ENCODE data around the gene KPNA3.
A peak's percentile ranks its signal among the peaks of the same experiment; 100 is the strongest.
"Not testable (repeated sequence)": the region's sequence is repeated elsewhere in the genome, so short reads cannot be mapped to it uniquely, and the experiment has no call there.

The KPNA3 gene

GRCh38 chr13:49792550-49793324 lies at the start of gene KPNA3:
TSS of gene KPNA3 (minus strand) at chr13:49792682. CDS start at chr13:49792506, 176 bp downstream.
- DNase-seq (ENCODE audit: low spot score) = peak; percentile 96

- DNase-seq (ENCODE audit: low spot score) = no peak
Measured at GRCh38 chr13:49841964-49842363, 49.5 kb upstream of the KPNA3 start.

- DNase-seq (ENCODE audit: low spot score) = no peak
Measured at GRCh38 chr13:49840675-49841074, 48.2 kb upstream of the KPNA3 start.

GRCh38 chr13:49840266-49840665 lies 47.8 kb upstream of the KPNA3 start:
- no peak for DNase-seq (ENCODE audit: low spot score)

- no peak for DNase-seq (ENCODE audit: low spot score)
Measured at GRCh38 chr13:49838989-49839388, 46.5 kb upstream of the KPNA3 start.

GRCh38 chr13:49836516-49836915 lies 44.0 kb upstream of the KPNA3 start:
- DNase-seq (ENCODE audit: low spot score) = no peak

- DNase-seq (ENCODE audit: low spot score) = no peak
Measured at GRCh38 chr13:49833402-49833801, 40.9 kb upstream of the KPNA3 start.

GRCh38 chr13:49831455-49831854 lies 39.0 kb upstream of the KPNA3 start:
- no peak for DNase-seq (ENCODE audit: low spot score)

GRCh38 chr13:49830721-49831120 lies 38.2 kb upstream of the KPNA3 start:
- DNase-seq (ENCODE audit: low spot score) = no peak

- no peak for DNase-seq (ENCODE audit: low spot score)
Measured at GRCh38 chr13:49829715-49830114, 37.2 kb upstream of the KPNA3 start.

- DNase-seq (ENCODE audit: low spot score) = no peak
Measured at GRCh38 chr13:49828453-49828852, 36.0 kb upstream of the KPNA3 start.

GRCh38 chr13:49827891-49828290 lies 35.4 kb upstream of the KPNA3 start:
- DNase-seq (ENCODE audit: low spot score) = no peak

GRCh38 chr13:49827336-49827735 lies 34.9 kb upstream of the KPNA3 start:
- no peak for DNase-seq (ENCODE audit: low spot score)

- no peak for DNase-seq (ENCODE audit: low spot score)
Measured at GRCh38 chr13:49821216-49822009, 28.9 kb upstream of the KPNA3 start.

- no peak for DNase-seq (ENCODE audit: low spot score)
Measured at GRCh38 chr13:49820591-49821215, 28.2 kb upstream of the KPNA3 start.

GRCh38 chr13:49816047-49816446 lies 23.6 kb upstream of the KPNA3 start:
- DNase-seq (ENCODE audit: low spot score) = not testable (repeated sequence)

- no peak for DNase-seq (ENCODE audit: low spot score)
Measured at GRCh38 chr13:49814551-49815270, 22.2 kb upstream of the KPNA3 start.

GRCh38 chr13:49812812-49813211 lies 20.3 kb upstream of the KPNA3 start:
- no peak for DNase-seq (ENCODE audit: low spot score)

- no peak for DNase-seq (ENCODE audit: low spot score)
Measured at GRCh38 chr13:49811527-49811908, 19.0 kb upstream of the KPNA3 start.

- no peak for DNase-seq (ENCODE audit: low spot score)
Measured at GRCh38 chr13:49810567-49811526, 18.4 kb upstream of the KPNA3 start.

- DNase-seq (ENCODE audit: low spot score) = no peak
Measured at GRCh38 chr13:49807681-49808080, 15.2 kb upstream of the KPNA3 start.

Measured in globus pallidus (tissue), 1 donor.